HG03139 (cell line): Measurements from ENCODE around the gene GKAP1.
"Not testable (repeated sequence)": the region's sequence is repeated elsewhere in the genome, so short reads cannot be mapped to it uniquely, and the experiment has no call there.

Experiments used
- ATAC-seq: cut with Tn5 transposase; IDR thresholded peaks from one replicate; pipeline ENCODE4 v1.9.1; 2021; ENCODE audit not compliant: unreplicated experiment

The GKAP1 gene

DNA sequence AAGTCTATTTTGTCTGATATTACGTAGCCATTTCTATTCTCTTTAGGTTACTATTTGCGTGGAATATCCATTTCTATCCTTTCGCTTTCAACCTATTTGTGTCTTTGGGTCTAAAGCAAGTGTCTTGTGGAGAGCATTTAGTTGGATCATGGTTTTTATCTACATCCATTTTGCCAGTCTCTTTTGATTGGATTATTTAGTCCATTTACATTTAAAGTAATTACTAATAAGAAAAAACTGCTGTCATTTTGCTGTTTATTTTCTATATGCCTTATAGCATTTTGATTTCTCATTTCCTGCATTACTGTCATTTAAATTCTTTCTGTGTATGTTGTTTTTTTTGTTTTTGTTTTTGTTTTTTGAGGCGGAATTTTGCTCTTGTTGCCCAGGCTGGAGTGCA is 83.8 kb downstream of the GKAP1 start:
- ATAC-seq, result no peak

DNA sequence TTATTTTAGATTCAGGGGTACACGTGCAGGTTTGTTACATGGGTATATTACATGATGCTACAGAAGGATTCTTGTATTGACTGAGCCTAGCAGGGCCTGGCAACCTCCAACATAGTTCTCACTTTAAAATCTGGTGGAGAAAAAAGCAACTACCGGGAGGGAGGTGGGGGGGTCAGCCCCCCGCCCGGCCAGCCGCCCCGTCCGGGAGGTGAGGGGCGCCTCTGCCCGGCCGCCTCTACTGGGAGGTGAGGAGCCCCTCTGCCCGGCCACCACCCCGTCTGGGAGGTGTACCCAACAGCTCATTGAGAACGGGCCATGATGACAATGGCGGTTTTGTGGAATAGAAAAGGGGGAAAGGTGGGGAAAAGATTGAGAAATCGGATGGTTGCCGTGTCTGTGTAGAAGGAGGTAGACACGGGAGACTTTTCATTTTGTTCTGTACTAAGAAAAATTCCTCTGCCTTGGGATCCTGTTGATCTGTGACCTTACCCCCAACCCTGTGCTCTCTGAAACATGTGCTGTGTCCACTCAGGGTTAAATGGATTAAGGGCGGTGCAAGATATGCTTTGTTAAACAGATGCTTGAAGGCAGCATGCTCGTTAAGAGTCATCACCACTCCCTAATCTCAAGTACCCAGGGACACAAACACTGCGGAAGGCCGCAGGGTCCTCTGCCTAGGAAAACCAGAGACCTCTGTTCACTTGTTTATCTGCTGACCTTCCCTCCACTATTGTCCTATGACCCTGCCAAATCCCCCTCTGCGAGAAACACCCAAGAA is 88.8 kb downstream of the GKAP1 start:
- ATAC-seq, result not testable (repeated sequence)

DNA sequence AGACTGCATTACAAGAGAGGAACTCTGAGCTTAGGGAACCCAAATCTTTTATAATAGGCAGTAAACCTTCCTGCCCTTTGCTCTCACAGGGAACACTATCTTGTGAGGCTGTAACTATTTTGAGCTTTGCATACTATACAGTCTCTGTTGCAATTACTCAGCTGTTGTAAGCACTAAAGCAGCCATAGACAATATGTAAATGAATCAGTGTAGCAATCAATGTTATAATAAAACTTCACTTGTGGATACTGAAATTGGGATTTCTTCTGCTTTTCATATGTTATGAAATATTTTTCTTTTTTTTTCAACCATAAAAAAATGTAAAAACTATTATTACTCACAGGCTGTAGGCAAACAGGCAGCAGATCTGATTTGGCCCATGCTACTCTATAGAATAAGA is 93.1 kb downstream of the GKAP1 start:
- no peak for ATAC-seq

DNA sequence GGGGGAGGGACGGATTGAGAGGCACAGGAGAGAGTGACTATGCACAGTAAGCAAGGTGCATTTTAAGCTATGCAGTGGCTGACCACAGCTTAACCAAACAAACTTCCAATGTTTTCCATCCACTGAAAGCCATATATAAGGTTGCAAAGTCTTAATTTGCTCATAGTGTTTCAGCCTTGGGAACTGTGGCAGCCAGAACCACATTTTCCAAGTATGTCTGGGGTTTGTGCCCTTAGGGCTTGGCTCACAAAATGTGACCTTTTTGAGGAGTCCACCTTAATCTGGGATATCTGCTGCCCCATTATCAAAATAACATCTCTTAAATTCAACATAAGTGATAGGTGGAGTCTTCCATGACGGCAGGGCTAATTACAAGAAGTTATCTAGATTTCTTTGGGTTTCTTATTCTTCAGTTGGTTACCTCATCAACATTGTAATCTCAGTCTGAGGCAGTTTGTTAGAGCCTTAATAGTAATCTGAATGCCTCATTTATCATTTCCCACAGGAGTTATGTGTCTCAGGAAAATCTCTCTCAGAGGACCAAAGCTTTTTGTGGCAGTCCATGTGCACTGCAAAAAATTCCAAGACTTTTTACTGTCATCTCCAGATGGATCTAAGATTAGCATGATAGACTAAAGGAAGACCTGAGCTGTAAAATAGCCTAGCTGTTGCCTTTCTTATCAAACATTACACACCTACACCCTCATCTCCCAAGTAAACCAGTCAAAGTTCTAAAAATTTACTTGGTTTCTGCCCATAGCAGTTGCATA is 94.7 kb downstream of the GKAP1 start:
- no peak for ATAC-seq

DNA sequence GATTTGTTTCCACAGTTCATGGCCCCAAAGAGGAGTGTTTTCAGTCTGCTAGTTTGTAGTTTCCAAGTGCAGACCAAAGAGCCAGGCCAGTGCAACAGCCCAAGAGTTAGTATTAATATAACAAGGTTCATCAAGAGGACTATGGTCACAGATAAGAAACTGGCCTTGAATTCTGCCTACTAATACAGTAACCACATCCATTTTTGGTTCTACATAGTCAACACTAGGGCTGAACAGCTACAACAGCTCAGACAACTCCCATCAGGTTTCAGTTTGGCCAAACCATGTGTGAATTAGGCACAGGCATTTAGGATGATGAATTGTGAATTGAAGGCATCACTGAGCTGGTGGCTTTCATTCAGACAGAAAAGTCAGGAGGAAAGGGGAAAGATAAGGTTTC is 96.1 kb downstream of the GKAP1 start:
- no peak for ATAC-seq

DNA sequence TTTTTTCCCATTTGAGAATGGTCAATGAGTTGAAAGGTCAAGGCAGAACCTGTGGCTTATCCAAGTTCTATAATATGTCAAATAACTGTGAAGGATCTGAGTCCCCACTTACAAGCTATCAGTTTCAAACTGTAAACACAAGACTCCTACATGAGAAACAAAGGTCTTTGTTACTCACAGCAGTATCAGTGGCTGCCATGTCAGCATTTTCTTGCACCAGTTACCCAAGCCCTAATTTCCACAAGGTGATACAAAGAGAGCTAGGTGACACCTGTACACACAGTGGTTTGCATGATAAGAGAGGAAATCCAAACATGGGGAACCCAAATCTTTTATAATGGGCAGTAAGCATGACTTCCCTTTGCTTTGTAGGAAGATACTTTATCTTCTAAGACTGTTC is 101.8 kb downstream of the GKAP1 start:
- no peak for ATAC-seq

DNA sequence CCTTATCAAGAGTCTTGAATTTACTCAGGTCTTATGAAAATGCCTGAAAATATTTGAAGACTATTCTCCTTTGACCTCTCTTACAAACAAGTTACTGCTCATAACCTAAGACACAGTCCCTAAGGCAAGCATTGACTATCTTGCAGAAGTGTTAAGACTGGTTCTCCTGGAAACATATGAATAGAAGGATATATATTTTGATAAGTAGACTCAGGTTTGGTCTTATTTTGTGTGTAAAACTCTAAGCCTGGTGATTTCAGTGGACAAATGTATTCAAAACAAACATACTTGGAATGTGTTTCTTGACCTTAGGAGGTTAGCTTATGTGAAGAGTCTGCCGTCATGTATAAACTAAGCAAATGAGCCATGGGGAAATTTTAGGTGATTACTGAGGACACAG is 102.3 kb downstream of the GKAP1 start:
- ATAC-seq, result no peak

DNA sequence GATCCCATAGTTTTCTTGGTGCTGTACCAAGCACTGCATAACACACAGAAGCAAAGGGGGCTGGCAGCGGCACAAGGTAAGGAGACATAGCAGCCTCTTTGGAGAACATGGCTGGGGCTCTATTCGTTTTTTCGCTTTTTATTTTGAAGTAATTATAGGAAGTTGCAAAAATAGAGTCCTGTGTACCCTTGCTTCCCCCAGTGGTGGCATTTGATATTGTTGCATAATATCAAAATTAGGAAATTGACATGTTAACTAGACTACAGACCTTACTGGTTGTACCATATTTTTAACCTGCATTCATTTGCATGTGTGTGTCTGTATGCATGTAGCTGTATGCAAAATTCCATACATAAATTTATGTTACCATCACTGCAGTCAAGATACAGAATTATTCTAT is 103.2 kb downstream of the GKAP1 start:
- ATAC-seq, result no peak

DNA sequence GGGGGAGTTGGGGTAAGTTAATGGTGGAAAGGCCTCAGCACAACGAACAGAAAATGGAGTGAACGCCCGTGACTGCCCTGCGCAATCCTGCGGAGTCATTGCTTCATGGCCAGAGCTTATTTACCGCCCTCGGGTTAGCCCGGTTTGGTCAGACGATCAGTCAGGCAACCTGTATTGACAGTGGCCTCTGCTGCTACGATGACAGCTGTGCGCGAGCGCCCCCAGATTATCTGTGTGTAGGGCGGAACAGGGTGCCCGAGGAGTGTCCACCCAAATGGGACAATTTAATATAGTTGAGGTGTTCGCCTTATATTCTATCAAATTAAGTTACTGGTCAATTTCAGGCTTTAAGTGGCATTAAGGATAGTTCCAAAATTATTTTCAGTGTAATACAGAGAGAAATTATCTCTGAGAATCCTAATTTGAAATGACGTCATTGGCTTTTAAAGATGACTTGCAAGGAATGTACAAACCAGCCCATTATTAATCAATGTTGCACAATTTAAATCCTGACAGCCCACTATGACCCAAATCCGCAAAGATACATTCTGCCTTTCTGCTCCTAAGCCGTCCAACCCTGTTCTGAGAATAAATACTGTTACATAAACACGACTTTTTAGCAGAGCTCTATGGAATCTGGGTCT is 108.9 kb downstream of the GKAP1 start:
- peak; percentile 47 for ATAC-seq

DNA sequence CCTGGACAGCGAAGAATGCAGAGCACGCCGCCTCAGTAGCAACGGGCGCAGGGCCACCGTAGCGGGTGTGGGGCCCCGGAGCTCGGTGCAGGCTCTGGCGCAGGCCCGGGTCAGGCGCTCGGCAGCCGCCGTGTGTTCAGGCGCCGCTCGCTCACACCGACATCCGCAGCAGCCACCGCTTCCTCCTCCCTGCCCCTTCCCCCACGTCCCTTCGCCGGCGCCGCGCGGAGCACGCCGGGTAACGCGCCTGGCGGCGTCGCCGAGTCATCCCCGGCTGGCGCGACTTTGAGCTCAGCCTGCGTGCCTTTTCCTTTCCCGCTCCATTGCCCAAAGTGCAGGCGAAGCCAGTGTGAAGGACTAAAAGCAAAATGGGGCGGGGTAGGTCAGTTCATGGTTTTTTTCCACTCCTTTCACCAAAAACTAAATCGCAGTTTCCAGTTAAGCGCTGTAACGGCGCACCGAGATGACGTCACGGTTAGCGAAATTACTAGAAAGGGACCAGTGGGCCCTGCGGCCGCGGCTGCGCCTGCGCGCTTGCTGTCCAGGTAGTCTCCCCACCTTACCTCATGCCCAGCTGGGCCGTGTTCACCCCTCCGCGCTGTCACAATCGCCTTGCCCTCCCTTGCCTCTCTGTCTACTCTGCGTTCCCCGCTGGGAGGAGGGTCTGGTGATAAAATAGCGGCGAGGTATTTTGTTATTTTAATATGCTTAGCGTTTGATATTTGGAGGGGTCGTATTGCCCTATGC is 109.6 kb downstream of the GKAP1 start, which contains the start of gene UBQLN1:
Gene UBQLN1, minus strand, starts transcription at position 191 of the 747 bp plus-strand sequence. CDS start 279 bp downstream, outside the sequence.
- peak; percentile 74 for ATAC-seq

DNA sequence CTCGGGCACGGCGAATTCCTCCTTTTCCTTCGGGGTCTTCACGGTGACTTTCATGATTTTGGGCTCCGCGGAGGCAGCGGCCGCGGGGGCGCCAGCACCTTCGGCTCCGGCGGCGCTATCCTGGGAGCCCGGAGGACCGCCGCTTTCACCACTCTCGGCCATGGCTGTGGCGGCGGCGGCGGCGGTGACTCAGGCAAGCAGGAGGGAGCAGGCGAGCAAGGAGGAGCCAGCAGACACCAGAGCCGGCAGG is 110.1 kb downstream of the GKAP1 start:
- ATAC-seq, result peak; percentile 45

DNA sequence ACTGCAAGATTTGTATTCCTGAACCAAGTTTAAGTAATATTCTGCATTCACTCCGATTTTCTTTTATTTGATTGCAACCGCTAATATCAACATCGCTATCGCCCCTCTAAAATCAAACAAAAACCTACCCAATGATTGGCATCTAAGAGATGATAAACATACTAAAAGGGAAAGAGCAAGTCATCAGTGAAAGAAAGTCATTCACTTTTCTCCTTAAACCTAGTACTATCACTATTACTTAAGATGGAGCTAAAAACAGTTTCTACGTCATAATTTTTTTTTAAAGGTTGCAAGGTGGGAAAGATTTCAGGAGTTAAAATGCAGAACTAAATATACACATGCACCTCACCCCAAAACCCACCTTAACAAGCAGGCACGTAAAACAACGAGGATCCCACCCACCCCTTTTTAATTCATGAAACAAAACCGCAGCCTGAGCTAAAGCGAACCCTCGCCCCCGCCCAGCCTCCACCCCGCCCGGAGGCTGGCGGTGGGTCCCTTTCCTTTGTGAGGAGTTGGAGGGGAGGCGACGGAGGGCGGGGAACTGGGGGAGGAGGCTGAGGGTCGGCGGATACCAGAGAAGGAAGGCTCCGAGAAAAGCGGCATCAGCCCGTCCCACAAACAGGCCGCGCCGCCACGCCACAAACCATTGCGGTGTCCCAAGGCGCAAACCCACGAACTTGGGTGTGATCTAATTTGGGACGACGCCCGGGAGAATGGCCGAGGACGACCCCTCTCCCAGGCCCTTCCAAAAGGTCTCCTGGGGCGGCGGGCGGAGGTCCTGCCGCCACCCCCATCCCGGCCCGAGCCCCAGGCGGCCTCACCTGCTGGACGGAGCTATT is 110.7 kb downstream of the GKAP1 start:
- peak; percentile 17 for ATAC-seq

DNA sequence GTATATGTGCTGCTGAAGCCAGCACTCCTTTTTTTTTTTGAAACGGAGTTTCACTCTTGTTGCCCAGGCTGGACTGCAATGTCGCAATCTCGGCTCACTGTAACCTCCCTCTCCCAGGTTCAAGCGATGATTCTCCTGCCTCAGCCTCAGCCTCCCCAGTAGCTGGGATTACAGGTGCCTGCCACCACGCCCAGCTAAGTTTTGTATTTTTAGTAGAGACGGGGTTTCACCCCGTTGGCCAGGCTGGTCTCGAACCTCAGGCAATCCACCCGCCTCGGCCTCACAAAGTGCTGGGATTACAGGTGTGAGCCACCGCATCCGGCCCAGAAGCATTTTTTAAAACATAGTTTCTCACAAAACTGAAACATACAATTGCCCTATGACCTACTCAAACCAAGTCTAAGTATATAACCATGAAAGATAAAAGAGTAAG is 112.3 kb downstream of the GKAP1 start:
- not testable (repeated sequence) for ATAC-seq

DNA sequence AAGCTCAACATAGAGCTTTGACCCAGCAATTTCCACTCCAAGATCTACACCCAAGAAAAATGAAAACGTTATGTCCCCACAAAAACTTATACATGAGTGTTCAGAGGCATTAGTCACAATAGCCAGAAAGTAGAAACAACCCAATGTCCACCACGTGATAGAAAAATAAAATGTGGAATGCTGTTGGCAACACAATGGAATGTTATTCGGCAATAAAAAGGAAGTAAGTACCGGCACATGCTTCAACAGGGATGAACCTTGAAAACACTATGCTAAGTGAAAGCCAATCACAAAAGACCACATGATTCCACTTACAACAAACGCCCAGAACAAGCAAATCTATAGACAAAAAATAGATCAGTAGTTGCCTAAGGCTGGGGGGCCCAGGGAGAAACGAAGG is 115.8 kb downstream of the GKAP1 start:
- ATAC-seq, result no peak

DNA sequence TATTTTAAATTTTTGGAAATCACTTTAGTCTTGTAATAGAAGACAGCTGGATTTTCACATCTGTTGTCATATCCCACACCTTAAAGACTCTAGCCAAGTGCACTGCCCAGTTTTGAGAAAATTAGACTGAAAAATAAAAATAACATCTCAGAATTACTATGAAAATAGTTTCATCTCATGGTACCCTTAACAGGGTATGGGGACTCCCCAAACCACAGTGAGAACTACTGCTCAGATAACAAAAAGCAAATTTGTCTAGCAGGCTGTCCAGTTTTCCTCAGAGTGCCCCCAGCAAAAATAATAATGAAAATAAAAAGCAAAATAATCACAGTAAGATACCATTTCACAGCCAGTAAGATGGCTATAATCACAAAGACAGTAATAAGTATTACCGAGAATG is 116.3 kb downstream of the GKAP1 start:
- ATAC-seq, result no peak

DNA sequence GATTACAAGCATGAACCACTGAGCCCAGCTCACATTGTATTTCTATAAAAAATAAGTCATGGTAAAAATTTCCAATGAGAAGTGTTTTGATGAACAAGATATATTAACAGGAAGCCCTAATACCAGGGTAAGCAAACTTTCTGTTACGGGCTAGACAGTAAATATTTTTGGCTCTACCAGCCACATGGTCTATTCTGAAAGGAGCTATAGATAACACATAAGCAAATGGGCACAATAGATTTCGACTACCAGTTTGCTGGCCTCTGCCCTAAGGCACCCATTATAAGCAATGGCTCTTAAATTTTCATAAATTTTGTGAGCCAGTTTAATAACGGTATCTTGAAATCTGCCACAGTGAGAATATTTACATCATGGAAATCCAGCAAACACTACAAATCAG is 118.0 kb downstream of the GKAP1 start:
- ATAC-seq, result no peak

DNA sequence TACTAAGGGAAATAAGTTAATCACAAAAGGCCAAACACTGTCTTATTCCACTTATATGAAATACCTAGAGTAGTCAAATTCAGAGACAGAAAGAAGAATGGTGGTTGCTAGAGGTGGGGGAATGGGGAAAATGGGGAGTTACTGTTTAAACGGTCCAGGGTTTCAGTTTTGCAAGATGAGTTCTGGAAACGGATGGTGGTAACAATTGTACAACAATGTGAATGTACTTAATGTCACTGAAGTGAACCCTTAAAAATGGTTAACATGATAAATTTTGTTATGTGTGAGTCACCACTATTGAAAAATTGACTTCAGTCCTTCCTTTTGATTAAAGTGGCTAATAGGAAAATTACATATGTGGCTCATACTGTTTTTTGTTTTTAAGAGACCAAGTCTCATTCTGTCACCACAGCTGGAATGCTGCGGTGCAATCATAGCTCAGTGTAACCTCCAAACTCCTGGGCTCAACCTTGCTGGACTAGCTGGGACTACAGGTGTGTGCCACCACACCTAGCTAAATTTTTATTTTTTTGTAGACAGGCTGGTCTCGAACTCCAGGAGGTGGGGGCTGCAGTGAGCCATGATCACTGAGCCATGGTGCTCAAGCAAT is 118.5 kb downstream of the GKAP1 start:
- ATAC-seq, result no peak

DNA sequence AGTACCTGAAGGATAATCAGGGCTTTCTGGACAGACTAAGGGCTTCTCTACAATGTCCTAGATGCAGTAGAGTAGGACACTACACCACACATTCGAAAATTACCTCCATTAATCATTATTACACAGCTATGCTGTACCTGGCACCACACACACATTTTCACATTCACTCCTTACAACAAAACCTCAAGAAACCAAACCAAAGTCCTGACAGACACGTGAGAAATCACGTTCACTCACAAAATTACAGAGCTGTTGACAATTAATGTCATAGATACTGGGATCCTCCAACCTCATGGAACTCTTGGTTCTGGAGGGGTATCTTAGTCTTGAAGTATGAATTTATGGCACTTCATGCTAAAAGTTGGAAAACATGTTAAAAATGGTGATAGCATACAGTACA is 126.1 kb downstream of the GKAP1 start:
- ATAC-seq, result no peak
